ENCODE measurements around the gene CLCN1.

CLCN1 gene

GRCh38 chr7:143369678-143370651 lies 54.1 kb downstream of the CLCN1 start:
- DNase-seq, result no peak

- DNase-seq, result peak; percentile 61
These were observed 56.2 kb downstream of the CLCN1 start for GRCh38 chr7:143372070-143372469.

GRCh38 chr7:143373255-143373794 lies 57.4 kb downstream of the CLCN1 start:
- DNase-seq, result no peak

- no peak for DNase-seq
These were observed 58.6 kb downstream of the CLCN1 start for GRCh38 chr7:143374561-143374960.

GRCh38 chr7:143375298-143376034 lies 59.6 kb downstream of the CLCN1 start:
- peak; percentile 58 for DNase-seq

GRCh38 chr7:143376396-143376795 lies 60.5 kb downstream of the CLCN1 start:
- DNase-seq, result no peak

- no peak for DNase-seq
These were observed 63.8 kb downstream of the CLCN1 start for GRCh38 chr7:143379611-143380259.

GRCh38 chr7:143380260-143380645 lies 64.3 kb downstream of the CLCN1 start:
- DNase-seq, result peak; percentile 87

GRCh38 chr7:143380646-143381426 lies 64.9 kb downstream of the CLCN1 start, which contains the start of gene ZYX:
TSS of gene ZYX (plus strand) at chr7:143381345. CDS start at chr7:143381572, 227 bp downstream.
- peak; percentile 87 for DNase-seq

- DNase-seq, result no peak
These were observed 65.7 kb downstream of the CLCN1 start for GRCh38 chr7:143381427-143382125.

- DNase-seq, result no peak
These were observed 66.3 kb downstream of the CLCN1 start for GRCh38 chr7:143382126-143382790.

GRCh38 chr7:143382791-143383641 lies 67.1 kb downstream of the CLCN1 start:
- DNase-seq, result no peak

GRCh38 chr7:143383642-143383957 lies 67.7 kb downstream of the CLCN1 start:
- no peak for DNase-seq

GRCh38 chr7:143384148-143384547 lies 68.2 kb downstream of the CLCN1 start:
- no peak for DNase-seq

GRCh38 chr7:143384661-143385631 lies 69.0 kb downstream of the CLCN1 start:
- DNase-seq, result no peak

- DNase-seq, result peak; percentile 50
These were observed 70.2 kb downstream of the CLCN1 start for GRCh38 chr7:143385891-143386781.

GRCh38 chr7:143387156-143387975 lies 71.5 kb downstream of the CLCN1 start:
- DNase-seq, result no peak

Measured in CD4-positive, alpha-beta T cell treated with Interferon gamma for 1 hour (primary cell).